Stimulated activated CD8-positive, alpha-beta memory T cell treated with anti-CD3 and anti-CD28 coated beads, Interleukin-4, amount 100 ng/mL, for 1 hour (primary cell): ENCODE data around the gene GIMAP5.
A peak's percentile ranks its signal among the peaks of the same experiment; 100 is the strongest.

Source experiments
- DNase-seq, 2 donors: peaks; one replicate each; pipeline ENCODE4 v3.0.0-alpha.2; 2020; ENCODE audit warnings: low read depth in 2 of 2, low spot score in 1 of 2

The GIMAP5 gene

GRCh38 chr7:150734254-150734653 is 3.0 kb upstream of the GIMAP5 start:
- no peak for DNase-seq

DNA sequence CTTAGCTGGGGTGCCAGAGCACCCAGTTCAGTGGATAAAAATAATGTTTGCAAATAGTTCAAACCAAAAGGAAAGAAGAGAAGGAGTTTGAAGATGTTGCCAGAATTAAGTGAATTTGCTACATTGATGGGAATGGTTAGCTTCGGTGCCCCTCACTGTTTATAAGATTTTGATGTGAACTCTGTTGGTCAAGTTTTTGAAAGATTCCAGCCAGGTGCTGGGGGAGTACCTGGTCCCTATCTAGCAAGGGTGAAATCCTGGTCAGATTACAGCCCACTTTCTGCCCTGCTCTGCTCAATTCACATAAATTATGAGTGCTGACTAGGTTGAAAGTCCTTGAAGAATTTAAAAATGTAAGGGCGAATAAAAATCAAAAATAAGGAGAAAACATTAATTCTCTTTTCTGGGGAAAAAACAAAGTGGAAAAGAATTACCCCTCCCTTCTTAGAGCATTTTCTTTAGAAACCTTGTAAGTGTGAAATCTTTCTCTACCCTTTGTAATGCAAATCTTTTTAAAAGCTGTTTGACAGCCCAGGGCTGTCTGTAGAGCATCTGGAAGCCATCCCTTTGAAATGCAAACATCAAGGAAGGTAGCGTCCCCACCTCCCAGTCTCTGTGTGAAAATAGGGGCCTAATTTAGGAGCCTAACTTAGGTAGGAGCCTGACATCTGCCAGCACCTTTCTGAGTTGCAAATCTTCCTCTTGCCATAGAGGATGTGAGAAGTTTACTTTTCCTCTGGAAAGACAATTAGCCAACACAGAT is 1.4 kb upstream of the GIMAP5 start:
- no peak for DNase-seq

DNA sequence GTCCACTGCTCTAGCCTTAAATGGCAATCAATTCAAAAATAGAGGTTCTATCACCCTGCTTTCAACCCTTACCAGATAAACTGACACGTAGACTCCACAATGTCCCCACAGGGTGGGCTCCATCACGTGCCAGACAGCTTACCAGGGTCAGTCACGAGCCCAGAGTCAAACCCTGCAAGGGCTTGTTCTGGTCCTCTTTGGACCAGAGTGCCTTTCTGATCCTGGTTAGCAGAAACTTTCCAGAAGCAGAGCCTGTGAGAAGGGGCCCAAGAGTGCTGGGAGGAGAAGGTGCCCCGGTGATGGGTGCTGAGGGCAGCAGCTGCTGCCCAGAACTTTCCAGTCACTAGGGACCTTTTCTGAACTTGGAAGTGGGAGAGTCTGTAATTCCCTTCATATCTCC is 354 bp upstream of the GIMAP5 start:
- no peak for DNase-seq

DNA sequence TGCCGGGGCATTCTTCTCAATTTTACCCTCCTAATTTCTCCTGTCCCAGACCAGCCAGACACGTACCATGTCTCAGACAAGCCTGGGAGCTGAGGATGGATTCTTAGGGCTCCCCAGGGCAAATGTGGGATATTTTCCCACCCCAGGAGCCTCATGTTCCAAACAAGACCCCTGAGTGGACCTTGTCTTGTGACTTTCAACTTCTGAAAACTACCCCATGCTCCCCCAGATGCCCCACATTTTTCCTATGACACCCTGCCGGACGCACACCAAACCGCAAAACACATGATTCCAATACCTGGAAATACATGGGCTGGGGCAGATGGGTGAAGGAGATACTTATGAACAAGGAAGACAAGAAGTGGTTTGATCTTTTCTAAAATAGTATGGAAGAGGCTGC is 874 bp downstream of the GIMAP5 start:
- DNase-seq, result no peak

- no peak for DNase-seq
Measured at GRCh38 chr7:150738591-150739001, 1.4 kb downstream of the GIMAP5 start.

- no peak for DNase-seq
Measured at GRCh38 chr7:150739033-150739432, 1.8 kb downstream of the GIMAP5 start.

- DNase-seq, result no peak
Measured at GRCh38 chr7:150740053-150740452, 2.8 kb downstream of the GIMAP5 start.

- no peak for DNase-seq
Measured at GRCh38 chr7:150742286-150742968, 5.2 kb downstream of the GIMAP5 start.

DNA sequence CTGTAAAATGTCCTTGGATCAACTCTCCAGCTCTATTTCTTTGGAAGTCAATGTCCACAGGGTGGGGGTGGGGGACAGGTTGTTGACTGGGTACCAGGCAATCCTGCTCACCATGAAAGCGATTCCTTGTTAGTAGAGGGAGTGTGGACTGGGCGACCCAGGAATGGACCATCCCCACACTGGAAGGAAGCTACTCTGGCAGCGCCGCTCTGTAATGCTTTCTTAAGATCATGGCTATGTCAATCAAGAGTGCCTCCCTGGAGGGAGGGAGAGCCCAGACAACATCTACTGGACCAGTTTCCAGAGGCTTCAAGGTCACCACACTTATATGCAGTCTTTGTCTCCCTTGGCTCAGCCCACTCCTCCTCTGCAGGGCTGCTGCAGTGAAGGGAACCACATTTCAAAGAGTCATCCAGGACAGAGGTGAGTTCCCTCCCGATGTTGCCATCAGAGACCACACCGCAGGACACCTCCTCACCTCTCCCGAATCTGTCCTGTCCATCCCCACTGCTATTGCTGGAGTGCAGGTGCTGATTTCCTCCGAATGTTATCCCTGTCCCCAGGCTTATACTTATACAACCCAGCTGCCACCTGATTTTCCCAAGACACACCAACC is 6.9 kb downstream of the GIMAP5 start:
- no peak for DNase-seq

GRCh38 chr7:150745086-150745485 is 7.9 kb downstream of the GIMAP5 start:
- no peak for DNase-seq

- no peak for DNase-seq
Measured at GRCh38 chr7:150745876-150746275, 8.7 kb downstream of the GIMAP5 start.

DNA sequence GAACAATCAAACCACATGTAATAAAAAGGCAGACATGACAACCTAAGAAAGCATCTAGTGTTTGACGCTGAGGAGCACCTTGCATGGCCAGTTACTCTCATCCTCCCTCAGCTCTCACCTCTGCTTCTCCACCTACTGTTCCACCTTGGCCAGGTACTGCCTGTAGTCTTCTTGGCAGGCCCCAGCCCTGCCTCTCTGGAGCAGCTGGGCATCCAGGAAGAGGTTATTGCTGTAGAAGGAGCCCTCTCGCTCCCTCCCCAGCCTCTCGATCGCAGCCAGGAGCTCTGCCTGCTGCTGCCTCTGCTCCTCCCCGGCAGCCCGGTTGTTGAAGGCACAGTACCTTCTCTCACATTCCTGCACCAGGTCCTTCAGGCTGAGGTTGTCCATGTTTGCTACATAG is 9.7 kb downstream of the GIMAP5 start:
- DNase-seq, result no peak

- no peak for DNase-seq
Measured at GRCh38 chr7:150748376-150748775, 11.2 kb downstream of the GIMAP5 start.

- no peak for DNase-seq
Measured at GRCh38 chr7:150751702-150752101, 14.5 kb downstream of the GIMAP5 start.

GRCh38 chr7:150753239-150753638 is 16.0 kb downstream of the GIMAP5 start:
- DNase-seq, result no peak

DNA sequence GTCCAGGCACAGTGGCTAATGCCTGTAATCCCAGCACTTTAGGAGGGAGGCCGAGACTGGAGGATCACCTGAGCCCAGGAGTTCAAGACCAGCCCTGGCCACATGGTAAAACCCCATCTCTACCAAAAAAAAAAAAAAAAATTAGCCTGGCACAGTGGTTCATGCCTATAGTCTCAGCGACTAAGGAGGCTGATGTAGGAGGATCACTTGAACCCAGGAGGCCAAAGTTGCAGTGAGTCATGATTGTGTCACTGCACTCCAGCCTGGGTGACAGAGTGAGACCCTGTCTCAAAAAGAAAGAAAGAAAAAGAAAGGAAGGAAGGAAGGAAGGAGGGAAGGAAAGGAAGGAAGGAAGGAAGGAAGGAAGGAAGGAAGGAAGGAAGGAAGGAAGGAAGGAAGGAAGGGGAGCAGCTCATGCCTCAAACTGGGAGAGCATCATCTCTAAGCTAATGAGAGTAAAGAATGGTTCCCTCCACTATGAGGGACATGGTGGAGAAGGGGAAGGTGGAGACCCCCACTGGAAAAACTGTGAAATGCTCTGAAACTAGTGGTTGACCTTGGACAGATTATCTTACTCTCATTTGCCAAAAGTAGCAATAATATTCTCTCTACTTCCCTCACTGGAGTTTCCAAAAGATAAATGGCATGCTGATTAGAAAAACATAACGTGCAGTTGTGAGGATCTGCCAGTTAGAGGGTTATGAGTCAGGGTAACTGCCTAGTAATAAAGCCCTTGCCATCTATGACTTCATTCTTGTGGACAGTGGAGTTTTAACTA is 16.8 kb downstream of the GIMAP5 start:
- no peak for DNase-seq

DNA sequence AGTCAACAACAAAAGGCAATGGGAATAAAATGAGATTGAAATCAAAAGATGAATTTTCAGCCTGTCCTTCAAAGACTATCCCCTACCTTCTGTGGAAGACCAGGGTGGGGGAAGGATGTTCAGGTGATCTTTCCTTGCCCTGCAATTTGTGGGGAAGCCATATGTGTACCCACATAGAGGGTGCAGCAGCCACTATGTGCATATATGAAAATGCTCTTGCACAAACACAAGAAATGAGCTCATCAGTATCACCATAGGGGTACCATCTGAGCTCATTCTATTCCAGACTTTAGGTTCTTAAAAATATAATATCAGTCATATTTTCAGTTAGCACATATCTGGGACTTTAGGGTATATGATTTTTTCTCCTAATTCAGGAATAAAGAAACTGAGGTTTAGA is 17.7 kb downstream of the GIMAP5 start:
- DNase-seq, result no peak

GRCh38 chr7:150755473-150756099 is 18.4 kb downstream of the GIMAP5 start:
- peak in 1 of 2 donors; percentile 55 for DNase-seq

GRCh38 chr7:150756166-150756565 is 18.9 kb downstream of the GIMAP5 start:
- DNase-seq, result no peak

GRCh38 chr7:150756858-150757257 is 19.6 kb downstream of the GIMAP5 start:
- no peak for DNase-seq

DNA sequence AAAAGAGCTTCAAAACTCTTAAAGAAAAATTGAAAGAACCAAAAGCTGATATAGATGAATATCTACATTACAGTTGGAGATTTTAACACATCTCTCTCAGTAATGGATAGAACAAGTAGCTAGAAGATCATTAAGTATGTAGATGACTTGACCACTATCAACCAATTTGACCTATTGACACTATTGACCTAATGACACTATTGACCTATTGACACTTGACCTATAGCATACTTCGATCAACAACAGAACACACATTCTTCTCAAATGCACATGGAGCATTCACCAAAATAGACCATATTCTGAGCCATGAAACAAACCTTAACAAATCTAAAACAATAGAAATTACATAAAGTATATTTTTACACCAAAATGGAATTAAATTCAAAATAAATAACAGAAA is 22.3 kb downstream of the GIMAP5 start:
- no peak for DNase-seq
